Eye (tissue), 1 donor: ENCODE measurements around the gene NLRP5.
"Not testable (repeated sequence)": the region's sequence is repeated elsewhere in the genome, so short reads cannot be mapped to it uniquely, and the experiment has no call there.

ENCODE experiments used
- DNase-seq: peaks from one replicate; pipeline ENCODE4 v3.0.0-alpha.2; 2015

The NLRP5 gene

DNA sequence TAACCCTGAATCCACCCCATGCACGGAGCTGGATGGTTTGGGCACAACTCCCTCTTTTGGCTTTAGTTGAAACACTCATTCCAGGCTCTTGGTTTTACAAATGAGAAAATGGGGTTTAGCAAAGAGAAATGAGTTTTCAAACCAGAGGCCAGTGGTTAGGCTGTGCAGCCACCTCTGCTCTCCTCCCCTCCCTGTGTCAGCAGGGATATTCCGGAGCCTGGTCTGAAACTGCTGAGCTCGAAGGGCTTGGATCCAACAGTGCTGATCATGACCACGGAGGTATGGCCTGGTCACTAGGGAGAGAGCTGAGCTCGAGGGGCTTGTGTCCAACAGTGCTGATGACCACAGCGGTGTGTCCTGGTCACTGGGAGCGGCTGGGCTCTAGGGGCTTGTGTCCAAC, 93.0 kb downstream of the NLRP5 start:
- no peak for DNase-seq

DNA sequence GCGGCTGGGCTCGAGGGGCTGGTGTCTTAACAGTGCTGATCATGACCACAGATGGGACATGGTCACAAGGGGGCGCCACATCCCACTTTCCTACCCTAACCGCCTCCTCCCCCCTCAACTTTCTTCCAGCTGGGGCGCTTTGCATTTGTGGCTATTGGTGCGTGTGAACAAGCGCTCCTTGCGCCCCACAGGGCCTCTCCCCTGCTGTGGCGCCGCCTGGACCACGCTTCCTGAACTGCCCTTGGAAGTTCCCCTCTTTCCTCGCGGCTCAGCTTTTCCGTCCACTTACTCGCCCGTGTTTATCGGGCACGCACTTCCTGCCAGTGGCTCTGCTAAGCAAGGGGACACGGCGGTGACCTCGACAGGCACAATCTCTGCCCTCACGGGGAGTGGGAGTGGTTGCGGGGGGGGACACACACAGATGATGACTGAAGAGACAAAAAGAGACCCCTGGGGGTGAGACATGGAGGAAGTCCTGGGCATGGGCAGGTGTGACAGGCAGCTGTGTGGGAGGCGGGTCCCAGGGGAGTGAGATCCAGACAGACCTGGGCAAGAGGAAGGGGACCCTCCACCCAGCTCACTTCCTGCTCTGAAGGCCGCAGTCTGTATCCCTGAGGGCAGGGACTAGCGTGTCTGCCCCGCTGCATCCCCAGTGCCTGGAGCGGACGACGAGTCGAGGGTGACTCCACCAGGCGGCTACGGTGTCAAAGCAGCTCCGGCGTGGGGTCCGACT, 94.3 kb downstream of the NLRP5 start:
- DNase-seq: peak; percentile 89

DNA sequence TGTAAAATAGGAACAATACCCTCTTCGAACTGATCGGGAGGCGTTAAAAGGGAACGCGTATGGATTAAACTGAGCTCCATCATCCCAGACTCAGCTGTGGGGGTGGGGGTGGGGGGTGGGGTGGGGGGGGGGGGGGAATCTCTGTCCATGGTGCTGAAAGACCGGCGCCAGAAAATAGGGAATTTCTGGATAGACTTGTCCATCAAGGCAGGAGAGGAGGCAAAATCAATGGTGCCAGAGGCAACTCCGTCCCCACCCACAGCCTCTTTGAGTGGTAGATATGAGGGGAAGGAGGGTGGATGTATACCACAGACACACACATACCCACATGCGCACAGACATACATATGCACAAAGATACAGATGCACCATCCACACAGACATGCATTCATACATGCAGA, 97.1 kb downstream of the NLRP5 start:
- no peak for DNase-seq

DNA sequence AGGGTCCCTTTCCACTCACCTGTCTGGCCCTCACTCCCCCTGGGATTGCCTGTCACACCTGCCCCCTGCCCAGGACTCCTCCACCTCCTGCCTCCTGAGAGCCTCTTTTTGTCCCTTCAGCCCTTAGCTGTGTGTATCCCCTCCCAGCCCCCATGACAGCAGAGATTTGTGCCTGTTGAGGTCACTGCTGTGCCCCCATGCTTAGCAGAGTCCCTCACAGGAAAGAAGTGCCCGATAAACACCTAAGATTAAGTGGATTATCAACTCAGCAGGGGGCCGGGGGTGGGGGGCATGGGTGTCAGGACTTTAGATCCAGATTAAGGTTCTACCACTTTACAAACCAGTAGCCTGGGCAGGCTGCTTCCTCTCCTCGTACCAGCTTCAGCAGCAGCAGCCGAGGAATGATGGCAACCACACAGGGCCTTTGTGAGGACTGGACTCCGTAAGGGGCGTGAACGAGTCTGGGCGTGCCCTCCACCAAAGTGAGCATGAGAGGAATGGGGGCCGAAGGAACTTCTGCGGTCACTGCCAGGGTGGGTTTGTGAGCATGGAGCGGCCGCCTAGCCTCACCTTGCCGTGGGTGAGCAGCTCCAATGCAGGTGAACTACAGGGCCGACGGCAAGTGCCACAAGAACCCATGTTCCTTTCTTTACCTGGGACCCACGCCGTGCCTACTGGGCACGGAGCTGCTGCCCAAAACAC, 98.4 kb downstream of the NLRP5 start:
- no peak for DNase-seq

DNA sequence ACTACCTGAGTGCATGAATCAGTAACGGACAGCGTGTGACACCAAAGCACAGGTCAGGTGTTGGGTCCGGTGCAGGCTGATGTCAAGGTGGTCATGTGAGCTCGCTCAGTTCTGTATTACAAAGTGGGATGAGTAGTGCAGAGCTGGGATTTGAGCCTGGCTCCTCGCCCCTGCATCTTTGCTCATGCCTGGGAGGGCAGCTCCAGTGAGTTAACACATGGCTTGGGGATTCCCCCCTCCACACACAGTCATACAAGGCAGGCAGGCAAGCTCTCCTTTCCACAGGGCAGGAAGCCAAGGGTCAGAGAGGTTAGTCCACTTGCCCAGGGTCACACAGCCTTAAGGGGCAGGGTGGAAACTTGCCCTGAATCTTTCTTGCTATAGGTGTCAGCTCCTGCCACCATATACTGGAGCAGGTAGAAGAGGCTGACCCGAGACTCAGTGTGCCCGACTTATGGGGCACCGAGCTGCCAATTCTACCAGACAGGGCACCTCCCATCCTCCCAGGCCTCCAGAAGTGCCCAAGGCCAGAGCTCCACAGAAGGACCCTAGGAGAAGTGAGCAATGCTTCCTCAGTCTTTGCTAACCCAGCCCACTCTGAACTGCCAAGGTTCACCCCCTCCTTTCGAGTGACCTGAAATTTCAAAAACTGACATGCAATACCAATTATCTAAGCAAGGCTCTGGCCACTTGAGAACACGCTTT, 99.1 kb downstream of the NLRP5 start:
- no peak for DNase-seq

DNA sequence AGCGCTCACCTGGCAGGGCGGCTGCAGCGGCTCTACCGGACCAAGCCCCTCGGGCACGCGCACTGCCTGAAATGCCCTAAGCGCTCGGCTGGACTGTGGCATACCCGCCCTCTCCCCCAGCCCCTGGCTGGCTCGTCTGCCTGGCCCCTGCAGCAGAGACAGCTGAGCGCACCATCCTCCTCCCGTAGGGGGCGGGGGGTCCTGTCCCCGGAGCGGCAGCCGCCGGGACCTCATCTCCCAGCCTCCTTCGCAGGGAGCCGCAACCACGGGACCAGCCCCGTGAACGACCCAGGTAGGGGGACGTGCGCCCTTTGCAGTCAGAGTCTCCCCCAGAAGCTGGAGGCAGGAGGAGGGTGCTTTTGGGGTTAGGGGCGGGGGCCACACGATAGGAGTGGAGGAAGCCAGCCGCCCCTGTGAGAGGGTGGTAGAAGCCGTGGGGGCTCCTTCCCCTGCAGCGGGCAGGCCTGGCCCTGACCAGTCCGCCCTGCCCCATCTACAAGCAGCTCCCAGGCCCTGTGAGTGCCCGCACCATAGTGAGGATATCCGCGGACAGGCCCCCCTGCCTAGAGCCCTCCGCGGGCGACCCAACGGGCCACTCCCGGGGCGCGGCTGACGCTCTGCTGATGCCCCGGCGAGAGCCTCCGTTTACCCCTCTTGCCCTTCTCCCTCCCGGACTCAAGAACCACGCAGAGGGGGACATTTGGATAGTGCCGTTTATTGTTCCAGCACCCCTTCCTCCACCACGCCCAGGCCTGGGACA, 100.3 kb downstream of the NLRP5 start:
- no peak for DNase-seq

DNA sequence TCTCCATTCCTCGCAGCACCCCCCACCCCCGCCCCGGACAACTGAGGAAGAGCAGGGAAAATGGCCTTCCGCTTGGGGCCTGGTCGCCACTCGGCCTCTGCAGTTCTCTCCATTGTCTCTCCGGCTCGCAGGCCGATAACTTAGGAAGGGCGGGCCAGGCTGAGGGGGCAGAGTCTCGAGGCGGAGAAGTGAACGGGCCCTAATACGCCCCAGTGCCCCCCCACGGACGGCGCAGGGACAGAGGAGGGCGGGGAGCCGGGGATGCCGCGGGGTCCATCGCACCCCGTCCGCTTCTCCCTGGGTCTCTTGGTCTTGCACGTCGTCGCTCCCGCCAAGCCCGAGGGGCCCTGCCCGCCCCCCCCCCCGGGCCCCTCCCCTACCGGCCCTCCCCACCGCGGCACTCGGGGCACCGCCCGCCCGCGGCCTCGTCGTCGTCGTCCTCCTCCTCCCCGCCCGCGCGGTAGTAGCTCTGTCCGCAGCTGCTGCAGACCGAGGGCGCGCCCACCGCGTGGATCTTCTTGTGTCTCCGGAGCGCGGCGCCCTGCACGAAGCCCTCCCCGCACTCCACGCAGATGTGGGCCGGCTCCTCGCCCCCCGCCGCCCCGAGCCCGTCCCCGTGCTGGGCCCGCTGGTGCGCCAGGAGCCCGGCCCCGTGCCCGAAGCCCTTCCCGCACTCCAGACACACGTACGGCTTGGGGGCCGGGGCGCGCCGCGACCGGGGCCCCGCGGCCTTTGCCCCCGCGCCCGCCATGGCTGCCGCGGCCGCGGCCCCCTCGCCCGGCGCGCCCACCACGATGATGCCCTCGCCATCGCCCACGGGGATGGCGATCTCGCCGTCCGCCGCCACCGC, 101.3 kb downstream of the NLRP5 start:
- no peak for DNase-seq

DNA sequence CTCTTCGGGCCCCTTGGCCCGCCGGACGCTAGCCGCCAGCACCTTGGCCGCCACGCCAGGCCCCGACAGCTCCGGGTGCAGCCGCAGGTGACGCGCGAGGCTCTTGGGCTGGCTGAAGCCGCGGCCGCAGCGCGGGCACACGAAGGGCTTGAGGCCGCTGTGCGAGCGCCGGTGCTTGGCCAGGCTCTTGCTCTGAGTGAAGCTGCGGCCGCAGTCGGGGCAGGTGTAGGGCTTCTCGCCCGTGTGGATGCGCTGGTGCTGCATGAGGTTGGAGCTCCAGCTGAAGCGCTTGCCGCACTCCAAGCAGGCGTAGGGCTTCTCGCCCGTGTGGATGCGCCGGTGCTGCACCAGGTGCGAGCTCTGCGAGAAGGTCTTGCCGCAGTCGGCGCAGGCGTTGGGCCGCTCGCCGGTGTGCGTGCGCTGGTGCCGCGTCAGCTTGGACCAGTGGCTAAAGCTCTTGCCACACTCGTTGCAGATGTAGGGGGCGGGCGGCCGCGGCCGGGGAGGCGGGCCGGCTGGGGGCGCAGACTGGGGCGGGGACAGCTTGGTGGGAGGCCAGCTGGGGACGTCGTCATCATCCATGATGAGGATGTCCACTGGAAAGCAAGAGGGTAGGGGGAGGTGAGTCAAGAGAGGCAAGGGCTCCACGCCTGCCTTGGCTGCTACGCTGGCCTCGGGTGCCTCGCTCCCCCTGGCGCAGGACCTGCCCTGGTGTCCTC, 102.1 kb downstream of the NLRP5 start:
- no peak for DNase-seq

DNA sequence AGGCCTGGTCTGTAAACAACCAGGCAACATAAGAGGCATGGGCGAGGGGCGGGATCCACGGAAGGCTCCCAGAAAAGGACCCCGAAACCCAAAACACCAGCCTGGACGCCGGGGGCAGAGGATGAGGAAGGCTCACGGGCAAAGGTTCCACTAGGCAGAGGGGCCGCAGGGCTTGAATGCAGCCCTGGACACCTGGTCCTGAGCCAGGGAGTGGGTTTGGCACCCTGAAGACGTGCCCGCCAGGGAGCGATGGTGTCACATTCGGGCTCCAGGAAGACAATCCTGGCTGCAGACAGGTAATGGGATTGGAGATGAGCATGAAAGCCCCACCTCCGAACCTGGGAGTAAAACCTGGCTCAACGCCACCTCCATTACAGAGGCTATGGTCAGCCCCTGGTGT, 102.8 kb downstream of the NLRP5 start:
- no peak for DNase-seq

DNA sequence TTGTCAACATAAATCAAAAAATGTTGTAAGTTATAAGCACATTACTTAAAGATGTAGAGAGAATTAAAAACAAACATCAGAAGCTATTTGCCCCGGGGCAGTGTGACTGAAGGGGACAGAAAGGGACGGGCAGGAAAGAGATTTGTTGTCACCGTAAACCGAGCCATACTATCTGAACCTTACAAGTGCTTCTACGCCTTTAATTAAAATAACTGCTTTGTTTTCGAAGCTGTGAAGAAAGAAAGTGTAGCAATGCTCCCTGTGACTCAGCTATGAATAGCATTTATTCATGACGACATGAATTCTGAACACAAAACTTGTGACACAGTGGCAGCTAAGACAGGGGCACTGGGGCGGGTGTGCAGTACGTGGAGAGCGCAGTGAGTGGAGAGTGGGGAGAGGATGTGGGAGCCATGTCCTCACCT, 104.5 kb downstream of the NLRP5 start:
- DNase-seq: no peak

DNA sequence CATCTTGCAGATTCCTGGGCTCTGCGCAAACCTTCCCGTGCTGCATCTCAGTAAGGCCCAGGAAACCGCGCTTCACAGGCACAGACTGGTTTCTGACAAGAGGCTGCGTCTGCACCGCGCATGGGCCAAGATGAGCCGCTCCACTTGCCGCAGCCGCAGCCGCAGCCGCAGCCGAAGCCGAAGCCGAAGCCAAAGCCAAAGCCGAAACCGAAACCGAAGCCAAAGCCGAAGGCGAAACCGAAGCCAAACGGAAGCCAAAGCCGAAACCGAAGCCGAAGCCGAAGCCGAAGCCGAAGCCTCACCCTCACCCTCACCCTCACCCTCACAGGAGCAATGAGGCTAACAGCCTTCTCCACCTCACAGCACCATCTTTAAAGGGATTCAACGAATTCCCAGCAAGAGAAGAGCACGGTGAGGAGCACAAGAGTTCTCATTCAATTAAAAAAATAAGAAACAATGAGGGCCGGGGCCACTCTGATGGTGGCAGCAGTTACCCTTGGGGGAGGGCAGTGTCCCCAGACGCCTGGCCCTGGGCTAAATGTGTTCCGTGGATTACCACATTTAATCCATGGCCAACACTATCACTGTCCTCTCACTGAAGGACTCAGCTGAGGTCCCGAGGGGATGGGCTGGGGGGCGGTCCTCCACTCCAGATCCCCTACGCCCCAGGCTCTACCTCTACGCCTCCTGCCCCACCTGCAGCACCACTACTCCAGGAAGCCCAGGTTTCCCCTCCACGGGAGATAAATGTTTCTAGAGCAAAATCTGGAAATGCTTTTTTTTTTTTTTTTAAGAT, 105.4 kb downstream of the NLRP5 start:
- no peak for DNase-seq

DNA sequence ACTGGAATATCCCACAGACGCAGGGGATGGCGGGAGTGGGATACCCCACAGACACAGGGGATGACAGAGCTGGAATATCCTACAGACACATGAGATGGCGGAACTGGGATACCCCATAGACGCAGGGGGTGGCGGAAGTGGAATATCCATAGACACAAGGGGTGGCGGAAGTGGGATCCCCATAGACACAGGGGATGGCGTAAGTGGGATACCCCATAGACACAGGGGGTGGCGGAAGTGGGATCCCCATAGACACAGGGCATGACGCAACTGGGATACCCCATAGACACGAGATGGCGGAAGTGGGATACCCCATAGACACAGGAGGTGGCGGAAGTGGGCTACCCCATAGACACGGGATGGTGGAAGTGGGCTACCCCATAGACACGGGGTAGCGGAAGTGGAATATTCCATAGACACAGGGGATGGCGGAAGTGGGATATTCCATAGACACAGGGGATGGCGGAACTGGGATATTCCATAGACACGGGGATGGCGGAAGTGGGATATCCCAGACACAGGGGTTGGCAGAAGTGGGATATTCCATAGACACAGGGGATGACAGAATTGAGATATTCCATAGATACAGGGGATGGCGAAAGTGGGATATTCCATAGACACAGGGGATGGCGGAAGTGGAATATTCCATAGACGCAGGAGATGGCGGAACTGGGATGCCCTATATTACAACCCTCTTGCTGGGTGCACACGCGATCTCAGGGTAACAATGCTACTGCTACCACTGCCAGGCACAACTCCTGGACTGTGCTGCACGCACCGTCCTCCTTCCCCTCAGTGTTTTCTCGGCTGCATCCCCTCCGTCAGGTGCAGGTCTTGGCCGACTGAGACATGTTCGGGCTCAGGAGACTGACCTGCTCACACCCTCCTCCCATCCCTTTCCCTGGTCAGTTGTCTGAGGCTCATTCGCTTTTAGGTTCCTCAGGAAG, 106.4 kb downstream of the NLRP5 start:
- no peak for DNase-seq

DNA sequence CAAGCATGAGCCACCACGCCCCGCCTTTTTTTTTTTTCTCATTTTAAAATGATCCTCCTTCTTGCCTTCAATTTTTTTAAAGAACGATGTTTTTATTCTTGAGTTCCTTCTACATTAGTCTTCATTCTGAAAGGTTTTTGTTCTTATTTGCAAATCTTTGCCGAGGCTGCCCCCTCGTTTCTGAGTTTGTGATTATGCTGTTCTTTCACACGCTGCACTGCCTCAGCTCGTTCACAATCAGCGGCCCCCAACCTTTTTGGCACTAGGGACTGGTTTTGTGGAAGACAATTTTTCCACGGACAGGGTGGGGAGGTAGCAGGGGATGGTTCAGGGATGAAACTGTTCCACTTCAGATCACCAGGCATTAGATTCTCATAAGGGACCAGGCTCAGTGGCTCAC, 107.9 kb downstream of the NLRP5 start:
- no peak for DNase-seq

DNA sequence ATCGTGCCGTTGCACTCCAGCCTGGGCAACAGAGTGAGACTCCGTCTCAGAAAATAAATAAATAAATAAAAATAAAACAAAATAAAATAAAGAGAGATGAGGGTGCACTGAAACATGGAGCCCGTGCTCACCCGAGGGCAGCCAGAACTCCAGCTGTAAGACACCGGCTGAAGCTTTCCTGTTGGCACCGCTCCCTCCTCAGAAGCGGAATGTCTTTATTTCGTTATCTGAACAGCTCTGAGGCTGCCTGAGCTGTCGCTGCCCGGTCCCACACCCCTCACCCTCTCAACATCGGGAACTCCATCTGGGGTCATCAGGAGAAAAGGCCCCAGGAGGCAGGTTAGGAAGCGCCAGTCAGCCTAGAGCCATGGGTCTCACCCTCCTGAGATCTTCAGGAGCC, 110.1 kb downstream of the NLRP5 start:
- DNase-seq: no peak

DNA sequence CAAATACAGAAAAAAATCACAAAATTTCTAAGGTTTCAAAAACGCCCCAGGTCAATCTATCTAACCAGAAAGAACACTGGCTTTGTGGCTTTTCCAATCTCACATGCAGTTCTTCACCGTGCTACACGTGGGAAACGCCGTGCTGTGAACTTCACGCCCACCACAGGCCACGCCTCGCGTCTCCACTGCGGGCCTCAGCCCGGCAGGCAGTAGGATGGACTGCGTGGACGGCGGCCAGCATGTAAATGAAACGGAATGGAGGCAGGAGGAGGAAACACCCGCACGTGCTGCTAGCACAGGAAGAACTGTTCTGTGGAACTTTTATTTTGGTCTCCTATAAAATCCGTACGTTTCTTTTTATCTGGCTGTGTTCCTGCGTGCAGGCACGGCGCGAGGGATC, 110.7 kb downstream of the NLRP5 start:
- no peak for DNase-seq

DNA sequence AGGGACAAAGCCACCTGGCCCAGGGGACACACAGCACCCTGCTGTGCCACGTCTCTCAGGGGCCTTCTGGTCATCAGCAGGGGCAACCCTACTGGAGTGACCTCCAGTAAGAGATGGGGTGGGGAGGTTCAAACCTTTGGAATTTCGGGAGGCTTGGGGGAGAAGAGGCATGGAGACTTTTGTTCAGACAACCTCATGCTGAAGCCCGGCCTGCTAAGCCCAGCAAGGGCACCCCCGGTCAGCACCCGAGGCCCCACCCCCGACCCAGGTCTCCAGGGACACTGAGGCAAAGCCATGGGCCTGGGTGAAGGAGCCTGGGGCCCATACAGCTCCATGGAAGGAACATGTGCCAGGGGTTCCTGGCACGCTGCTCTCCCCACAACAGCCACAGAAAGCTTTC, 111.2 kb downstream of the NLRP5 start:
- no peak for DNase-seq

DNA sequence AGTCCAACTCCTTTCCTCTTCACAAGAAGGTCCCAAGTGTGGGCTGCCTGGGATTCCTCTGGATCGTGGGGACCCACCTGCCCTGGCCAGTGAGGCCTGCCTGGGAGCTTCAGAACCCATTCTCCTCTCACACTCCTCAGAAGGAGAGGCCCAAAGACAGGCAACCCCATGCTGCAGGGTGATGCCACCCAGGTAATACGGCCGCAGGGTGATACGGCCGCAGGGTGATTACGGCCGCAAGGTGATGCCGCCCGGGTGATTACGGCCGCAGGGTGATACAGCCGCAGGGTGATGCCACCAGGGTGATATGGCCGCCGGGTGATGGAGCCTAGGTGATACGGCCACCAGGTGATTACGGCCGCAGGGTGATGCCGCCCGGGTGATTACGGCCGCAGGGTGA, 111.7 kb downstream of the NLRP5 start:
- DNase-seq: not testable (repeated sequence)

DNA sequence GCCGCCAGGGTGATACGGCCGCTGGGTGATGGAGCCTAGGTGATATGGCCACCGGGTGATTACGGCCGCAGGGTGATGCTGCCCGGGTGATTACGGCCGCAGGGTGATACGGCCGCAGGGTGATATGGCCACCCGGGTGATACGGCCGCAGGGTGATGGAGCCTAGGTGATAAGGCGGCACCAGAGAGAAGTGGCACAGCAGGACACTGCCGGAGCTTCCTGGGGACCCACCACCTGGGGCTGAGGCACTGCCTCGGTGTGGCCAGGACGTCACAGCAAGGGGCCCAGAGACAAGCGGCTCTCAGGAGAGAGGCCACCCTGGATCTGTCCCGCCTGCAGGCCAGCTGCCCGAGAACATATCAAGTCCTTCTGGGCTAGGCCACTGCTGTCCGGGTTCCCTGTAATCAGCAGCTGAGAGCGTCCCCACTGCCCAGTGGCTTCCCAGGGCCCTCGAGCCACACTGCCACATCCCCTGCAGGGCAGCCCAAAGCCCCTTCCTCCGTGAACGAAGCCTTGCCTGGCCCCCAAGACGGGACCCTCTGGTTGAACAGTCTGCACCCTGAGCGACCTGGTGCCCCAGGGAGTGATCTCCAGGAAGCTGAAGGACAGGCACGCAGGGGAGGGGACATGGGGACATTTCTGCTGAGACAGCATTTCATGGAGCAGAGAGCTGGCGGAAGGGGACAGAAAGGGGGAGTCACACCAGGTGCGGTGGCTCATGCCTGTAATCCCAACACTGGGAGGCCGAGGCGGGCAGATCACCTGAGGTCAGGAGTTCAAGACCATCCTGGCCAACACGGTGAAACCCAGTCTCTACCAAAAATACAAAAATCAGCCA, 112.4 kb downstream of the NLRP5 start:
- DNase-seq: no peak
